Retinal pigment epithelial cell (primary cell): ENCODE data around the gene LAMA1.

Experiments used
- DNase-seq: peaks from one replicate; pipeline ENCODE4 v3.0.0-alpha.2; 2010; ENCODE audit warnings: low read depth
- H3K4me3 ChIP-seq: 2 replicates; pipeline ENCODE4 v1.5.1; 2011; ENCODE audit warnings: mild to moderate bottlenecking, low read length, control low read depth, moderate library complexity
- CTCF ChIP-seq: conservative IDR thresholded peaks from 2 replicates; pipeline ENCODE4 v1.5.1; 2011; ENCODE audit warnings: low read depth, low read length, control low read depth, inconsistent platforms

LAMA1 gene

GRCh38 chr18:6929370-6930102 is 188.1 kb downstream of the LAMA1 start:
- H3K4me3 ChIP-seq, result no peak overlapping the region
- TF ChIP-seq CTCF, result no peak
- DNase-seq, result no peak

GRCh38 chr18:6928359-6928758 is 189.2 kb downstream of the LAMA1 start:
- no peak for TF ChIP-seq CTCF
- H3K4me3 ChIP-seq, result no peak overlapping the region
- no peak for DNase-seq

- H3K4me3 ChIP-seq, result no peak overlapping the region
- TF ChIP-seq CTCF, result no peak
- DNase-seq, result no peak
Observed at GRCh38 chr18:6927153-6927552, 190.4 kb downstream of the LAMA1 start.

- no peak for DNase-seq
- no peak for TF ChIP-seq CTCF
- H3K4me3 ChIP-seq, result no peak overlapping the region
Observed at GRCh38 chr18:6923220-6923619, 194.4 kb downstream of the LAMA1 start.

- DNase-seq, result no peak
- no peak for TF ChIP-seq CTCF
- H3K4me3 ChIP-seq, result no peak overlapping the region
Observed at GRCh38 chr18:6921571-6921970, 196.0 kb downstream of the LAMA1 start.

GRCh38 chr18:6920099-6920955 is 197.3 kb downstream of the LAMA1 start:
- TF ChIP-seq CTCF, result peak; percentile 93
- H3K4me3 ChIP-seq, result no peak overlapping the region
- peak; percentile 13 for DNase-seq

- no peak for TF ChIP-seq CTCF
- DNase-seq, result no peak
- no peak overlapping the region for H3K4me3 ChIP-seq
Observed at GRCh38 chr18:6917072-6917471, 200.5 kb downstream of the LAMA1 start.
